Prostate gland (tissue), 2 donors: ENCODE results near the gene PPP1R12B. TPM values are rescaled to one million over a fixed set of nuclear protein-coding genes. Genes with fewer than 3 reads are reported as not detected.
"Not testable (repeated sequence)": the region's sequence is repeated elsewhere in the genome, so short reads cannot be mapped to it uniquely, and the experiment has no call there.

Source experiments
- DNase-seq: peaks from one replicate; pipeline ENCODE4 v3.0.0-alpha.2; 2019; ENCODE audit warnings: low spot score
- H3K27ac ChIP-seq, 2 donors: fragments of 200-600 bp; sonication (generic); 2 replicates each; pipeline ENCODE4 v1.5.1; 2017 to 2019
- H3K27me3 ChIP-seq: fragments of 200-600 bp; sonication (generic); replicated peaks from 2 replicates; pipeline ENCODE4 v1.5.1; 2019; ENCODE audit not compliant: insufficient read depth
- H3K36me3 ChIP-seq, 2 donors: fragments of 200-600 bp; sonication (generic); 1 replicate in 1 of 2; 2 replicates in 1 of 2; pipeline versions ENCODE4 v1.5.1 to v1.8.1; 2017 to 2019
- H3K4me1 ChIP-seq: fragments of 200-600 bp; sonication (generic); replicated peaks from 2 replicates; pipeline ENCODE4 v1.5.1; 2019
- H3K4me3 ChIP-seq, 2 donors: fragments of 200-600 bp; sonication (generic); 2 replicates each; pipeline ENCODE4 v1.5.1; 2017 to 2019
- H3K9me3 ChIP-seq: fragments of 200-600 bp; sonication (generic); 2 replicates; pipeline ENCODE4 v1.5.1; 2017
- POLR2A ChIP-seq: fragments of 450-650 bp; IDR thresholded peaks from one replicate; pipeline ENCODE4 v1.6.1; 2016; ENCODE audit warnings: antibody characterized with exemption, mild to moderate bottlenecking
- POLR2AphosphoS5 ChIP-seq: sonication (generic); formaldehyde crosslinking; IDR thresholded peaks from one replicate; pipeline ENCODE4 v1.6.1; 2017; ENCODE audit warnings: antibody characterized with exemption
- WGBS: methylation state at CpG from one replicate; pipeline ENCODE4 v1.1.5; 2018; 5-methylcytosine and 5-hydroxymethylcytosine counted together
- intact Hi-C: fragments of 100-400 bp; cut with DNase I; formaldehyde crosslinking; loops from one replicate; pipeline ENCODE4 v1.14.2; 2022
- total RNA-seq, 2 donors: library from RNA; depleted of rRNA; stranded (reverse); fragments of >200 nt; gene quantifications; one replicate each; pipeline ENCODE4 v1.1.0, GENCODE V29; 2016
- TF ChIP-seq, protein P1 (sequence below), 4 experiments: fragments of 200-600 bp in 2 of 4; fragments of 450-650 bp in 2 of 4; sonication (generic) in 2 of 4; IDR thresholded peaks; 1 replicate in 3 of 4; 2 replicates in 1 of 4; pipeline ENCODE4 v1.5.1; 2016 to 2019; ENCODE audit warnings: antibody characterized with exemption in 4 of 4, mild to moderate bottlenecking in 2 of 4, moderate library complexity in 2 of 4

Gene PPP1R12B
- total RNA-seq, 2 donors from 2014 or later = 116 to 179 TPM

DNA sequence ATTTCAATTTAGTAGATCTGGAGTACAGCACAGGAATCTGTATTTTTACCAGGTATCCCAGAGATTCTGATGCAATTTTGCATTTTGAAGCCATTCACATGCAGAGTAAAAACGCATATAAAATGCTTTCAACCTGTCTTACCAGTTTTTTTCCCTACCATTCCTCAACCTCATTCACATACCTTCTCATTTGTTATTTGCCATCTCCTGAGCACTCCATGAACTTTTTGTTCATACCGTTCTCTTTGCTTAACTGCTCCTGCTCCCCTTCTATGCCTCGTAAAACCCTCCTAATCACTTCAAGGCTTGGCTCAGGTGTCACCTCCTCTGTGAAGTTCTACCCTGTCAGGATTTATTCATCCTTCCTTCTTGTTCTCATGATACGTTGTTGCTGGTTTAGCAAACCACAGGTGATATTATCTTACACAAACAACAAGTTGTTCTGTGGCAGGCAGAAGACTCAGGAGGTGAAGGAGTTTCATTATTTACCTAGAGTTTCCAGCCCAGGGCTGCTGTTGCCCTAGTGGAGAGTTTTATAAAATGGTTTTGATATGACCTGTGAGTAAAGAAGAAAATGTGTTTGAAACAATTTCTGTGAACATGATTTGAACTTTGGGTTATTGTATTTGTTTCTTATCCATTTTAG, 31.5 kb downstream of the PPP1R12B start:
- H3K4me3 ChIP-seq, H3K4me1 ChIP-seq, H3K27me3 ChIP-seq, H3K36me3 ChIP-seq, H3K9me3 ChIP-seq, intact Hi-C loops: not testable (repeated sequence)
- WGBS = 28% methylated on average over 4 of the region's 4 CpGs
- peak overlapping the region; percentile 81 to 85 for H3K27ac ChIP-seq
- peak; percentile 77 for DNase-seq
- peak; percentile 91 for TF ChIP-seq POLR2AphosphoS5
- TF ChIP-seq, protein P1, sequence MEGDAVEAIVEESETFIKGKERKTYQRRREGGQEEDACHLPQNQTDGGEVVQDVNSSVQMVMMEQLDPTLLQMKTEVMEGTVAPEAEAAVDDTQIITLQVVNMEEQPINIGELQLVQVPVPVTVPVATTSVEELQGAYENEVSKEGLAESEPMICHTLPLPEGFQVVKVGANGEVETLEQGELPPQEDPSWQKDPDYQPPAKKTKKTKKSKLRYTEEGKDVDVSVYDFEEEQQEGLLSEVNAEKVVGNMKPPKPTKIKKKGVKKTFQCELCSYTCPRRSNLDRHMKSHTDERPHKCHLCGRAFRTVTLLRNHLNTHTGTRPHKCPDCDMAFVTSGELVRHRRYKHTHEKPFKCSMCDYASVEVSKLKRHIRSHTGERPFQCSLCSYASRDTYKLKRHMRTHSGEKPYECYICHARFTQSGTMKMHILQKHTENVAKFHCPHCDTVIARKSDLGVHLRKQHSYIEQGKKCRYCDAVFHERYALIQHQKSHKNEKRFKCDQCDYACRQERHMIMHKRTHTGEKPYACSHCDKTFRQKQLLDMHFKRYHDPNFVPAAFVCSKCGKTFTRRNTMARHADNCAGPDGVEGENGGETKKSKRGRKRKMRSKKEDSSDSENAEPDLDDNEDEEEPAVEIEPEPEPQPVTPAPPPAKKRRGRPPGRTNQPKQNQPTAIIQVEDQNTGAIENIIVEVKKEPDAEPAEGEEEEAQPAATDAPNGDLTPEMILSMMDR (IDR thresholded peaks at IDR 0.05) = peak in 3 of 4 experiments; percentile 33 to 77 (median 48)

DNA sequence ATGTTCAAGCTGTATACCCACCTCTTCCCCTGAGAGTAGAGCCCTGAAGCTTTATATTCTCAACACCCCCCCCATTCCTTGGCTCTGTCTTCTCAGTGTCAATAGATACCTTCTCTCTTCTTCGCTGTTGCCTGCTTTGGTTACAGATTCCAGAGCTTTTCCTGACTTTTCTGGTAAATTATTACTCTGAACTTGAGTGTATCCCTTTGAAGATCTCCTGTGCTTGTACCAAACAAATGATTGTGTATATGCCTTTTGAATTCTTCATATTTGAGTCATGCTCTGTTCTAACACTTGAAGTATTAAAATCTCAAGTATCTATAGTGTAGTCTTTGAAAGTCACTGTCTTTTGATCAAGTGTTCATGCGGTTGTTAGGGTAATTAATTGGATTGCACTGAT, 32.0 kb downstream of the PPP1R12B start:
- H3K4me3 ChIP-seq, DNase-seq, H3K27me3 ChIP-seq, intact Hi-C loops, H3K4me1 ChIP-seq, H3K9me3 ChIP-seq, H3K36me3 ChIP-seq: not testable (repeated sequence)
- H3K27ac ChIP-seq = peak overlapping the region; percentile 81 to 85
- WGBS = 50% methylated on average over 2 of the region's 2 CpGs

DNA sequence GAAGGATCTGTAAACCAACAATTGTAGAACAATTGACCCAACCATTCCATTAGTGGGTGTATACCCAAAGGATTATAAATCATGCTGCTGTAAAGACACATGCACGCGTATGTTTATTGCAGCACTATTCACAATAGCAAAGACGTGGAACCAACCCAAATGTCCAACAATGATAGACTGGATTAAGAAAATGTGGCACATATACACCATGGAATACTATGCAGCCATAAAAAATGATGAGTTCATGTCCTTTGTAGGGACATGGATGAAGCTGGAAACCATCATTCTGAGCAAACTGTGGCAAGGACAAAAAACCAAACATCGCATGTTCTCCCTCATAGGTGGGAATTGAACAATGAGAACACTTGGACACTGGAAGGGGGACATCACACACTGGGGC, 33.4 kb downstream of the PPP1R12B start:
- H3K9me3 ChIP-seq, H3K4me3 ChIP-seq, H3K4me1 ChIP-seq, DNase-seq, intact Hi-C loops, H3K36me3 ChIP-seq, H3K27me3 ChIP-seq: not testable (repeated sequence)
- H3K27ac ChIP-seq = peak overlapping the region in 1 of 2 donors; percentile 81
- 88% methylated on average over 4 of the region's 4 CpGs for WGBS

DNA sequence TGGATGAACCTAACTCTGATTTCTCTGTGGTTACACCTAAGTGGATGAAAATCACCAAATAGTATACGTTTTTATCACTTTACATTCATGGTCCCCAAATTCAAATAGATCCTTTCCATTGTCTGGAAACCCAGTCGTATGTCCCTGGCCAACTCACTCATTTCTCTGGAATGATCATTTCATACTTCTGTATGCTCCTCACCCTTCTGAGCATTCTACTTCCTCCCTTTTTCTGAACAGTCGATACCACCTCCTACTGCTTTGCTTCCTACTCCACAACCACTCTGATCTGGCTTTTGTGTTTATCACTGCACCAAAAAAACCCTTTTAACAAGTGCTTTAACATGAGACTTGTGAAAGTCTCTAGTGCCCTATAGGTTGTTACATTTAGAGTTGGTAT, 47.3 kb downstream of the PPP1R12B start:
- H3K4me1 ChIP-seq, H3K9me3 ChIP-seq, H3K27ac ChIP-seq, H3K36me3 ChIP-seq, H3K27me3 ChIP-seq, intact Hi-C loops, DNase-seq, H3K4me3 ChIP-seq: not testable (repeated sequence)
- WGBS = 81% methylated on average over 3 of the region's 3 CpGs

DNA sequence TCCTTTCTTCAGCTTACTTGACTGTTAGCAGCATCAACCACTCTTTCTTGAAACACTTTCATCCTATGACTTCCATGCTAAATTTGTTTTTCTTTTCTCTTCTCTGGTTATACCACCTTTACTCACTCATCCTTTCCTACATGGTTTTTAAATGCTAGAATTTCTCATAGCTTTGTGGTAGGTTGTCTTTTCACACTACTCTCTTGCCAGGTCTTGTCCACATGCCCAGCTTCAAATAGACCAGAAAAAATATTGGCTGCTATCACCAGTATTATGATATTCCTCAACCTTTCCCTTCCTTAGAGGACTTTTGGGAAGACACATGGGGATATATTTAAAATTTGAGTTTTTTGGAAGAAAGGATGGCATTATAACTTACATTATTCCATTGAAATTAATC, 48.8 kb downstream of the PPP1R12B start:
- no peak for TF ChIP-seq POLR2AphosphoS5
- TF ChIP-seq, protein P1 (IDR thresholded peaks at IDR 0.05) = no peak
- no peak for TF ChIP-seq POLR2A
- Histone ChIP-seq H3K27me3 (no peaks in the 10 kb centered on the region), H3K4me1 (no peaks in the 10 kb centered on the region), H3K27ac (no peak overlapping the region), H3K36me3 (no peaks in the 10 kb centered on the region), H3K9me3 (no peaks in the 10 kb centered on the region), H3K4me3 (no peak overlapping the region)
- intact Hi-C loops = no loop called here
- DNase-seq = no peak

DNA sequence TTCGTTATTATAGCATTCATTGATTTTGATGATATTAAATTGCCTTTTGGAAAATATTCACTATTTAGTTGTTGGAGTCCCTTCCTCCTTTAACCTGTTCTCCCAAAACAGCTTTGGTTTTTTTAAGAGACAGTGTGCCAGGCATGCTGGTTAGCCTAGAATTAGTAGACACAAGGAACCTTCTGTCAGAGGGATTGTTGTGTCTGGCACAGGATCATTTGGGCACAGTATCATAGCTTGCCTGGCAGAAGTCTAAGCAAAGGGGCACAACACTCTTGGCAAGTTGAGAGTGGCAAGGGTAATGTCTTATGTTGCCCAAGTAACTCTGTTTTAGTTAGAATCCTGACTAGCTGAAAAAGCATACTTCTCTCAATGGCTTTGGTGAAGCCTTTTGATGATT, 49.9 kb downstream of the PPP1R12B start:
- H3K27me3 ChIP-seq, H3K9me3 ChIP-seq, H3K27ac ChIP-seq, H3K4me3 ChIP-seq, intact Hi-C loops, H3K4me1 ChIP-seq, H3K36me3 ChIP-seq: not testable (repeated sequence)
- TF ChIP-seq POLR2AphosphoS5 = peak; percentile 22
- WGBS = 59% methylated on average over 1 of the region's 1 CpG
- DNase-seq = peak; percentile 10

DNA sequence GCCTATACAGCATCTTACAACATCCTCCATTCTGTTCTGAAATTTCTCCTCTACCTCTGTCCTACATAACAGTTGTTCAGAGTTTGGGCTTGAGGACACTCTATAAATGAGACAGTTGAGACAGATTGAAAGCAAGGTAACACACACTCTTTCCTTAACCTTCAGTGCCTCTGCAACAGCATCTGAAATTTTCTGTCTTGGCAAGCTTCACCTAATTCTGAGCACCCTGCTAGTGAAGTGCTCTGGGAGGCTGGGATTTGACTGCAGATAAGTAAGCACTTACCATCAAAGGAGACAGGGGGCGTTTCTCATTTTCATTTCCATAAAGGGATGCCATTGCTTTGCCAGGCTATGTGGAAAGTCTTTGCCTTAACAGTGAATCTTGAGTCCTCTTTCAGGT, 53.3 kb downstream of the PPP1R12B start:
- not testable (repeated sequence) for DNase-seq, H3K9me3 ChIP-seq, H3K27me3 ChIP-seq, H3K4me1 ChIP-seq, H3K36me3 ChIP-seq, H3K27ac ChIP-seq, H3K4me3 ChIP-seq
- WGBS = 45% methylated on average over 1 of the region's 1 CpG
- intact Hi-C loops = loop anchor here (10.0 kb wide), 1 partner anchor 57 kb away; the partner anchor contains the start of genes PPP1R12B and UBE2T

DNA sequence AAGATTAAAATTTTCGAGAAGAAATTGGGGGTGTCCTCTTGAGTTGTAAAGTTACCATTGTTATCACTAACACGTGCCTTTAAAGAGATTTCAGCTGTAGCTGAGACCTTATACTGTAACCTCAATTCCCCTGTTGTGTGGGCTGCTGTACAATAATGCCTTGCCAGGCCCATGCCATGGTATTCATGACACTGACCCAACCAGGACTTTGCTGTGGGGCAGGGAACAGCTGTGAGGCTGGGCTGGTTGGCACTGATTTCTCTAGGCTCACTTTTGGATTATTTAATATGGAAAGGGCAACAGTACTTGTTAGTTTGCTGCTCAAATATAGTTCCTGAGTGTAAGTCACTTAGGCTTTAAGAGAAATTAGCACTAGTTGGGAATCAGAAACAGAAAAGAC, 54.9 kb downstream of the PPP1R12B start:
- DNase-seq, H3K4me3 ChIP-seq, H3K9me3 ChIP-seq, H3K36me3 ChIP-seq, H3K4me1 ChIP-seq, H3K27me3 ChIP-seq, H3K27ac ChIP-seq: not testable (repeated sequence)
- WGBS = 95% methylated on average over 2 of the region's 2 CpGs
- intact Hi-C loops = loop anchor here (10.0 kb wide), 1 partner anchor 59 kb away; the partner anchor contains the start of genes PPP1R12B and UBE2T
